Uterus (tissue), 4 donors: Measurements from ENCODE around the gene SLC4A5. TPM values are rescaled to one million over a fixed set of nuclear protein-coding genes. Genes with fewer than 3 reads are reported as not detected.

Experiments used
- DNase-seq, 2 donors: peaks; one replicate each; pipeline ENCODE4 v3.0.0-alpha.2; 2019 to 2020
- H3K27ac ChIP-seq, 2 donors: fragments of 200-600 bp; sonication (generic); 1 replicate in 1 of 2; 2 replicates in 1 of 2; pipeline ENCODE4 v1.5.1; 2016 to 2018
- H3K27me3 ChIP-seq, 2 donors: fragments of 200-600 bp; sonication (generic); one replicate each; pipeline ENCODE4 v1.5.1; 2018 to 2019; ENCODE audit warnings: control low read depth in 1 of 2
- H3K36me3 ChIP-seq, 2 donors: fragments of 200-600 bp; sonication (generic); one replicate each; pipeline ENCODE4 v1.5.1; 2019; ENCODE audit warnings: control low read depth in 1 of 2
- H3K4me1 ChIP-seq, 2 donors: fragments of 200-600 bp; sonication (generic); one replicate each; pipeline ENCODE4 v1.5.1; 2018 to 2019; ENCODE audit warnings: control low read depth in 1 of 2
- H3K4me3 ChIP-seq, 2 donors: fragments of 200-600 bp; sonication (generic); 1 replicate in 1 of 2; 2 replicates in 1 of 2; pipeline ENCODE4 v1.5.1; 2018 to 2019; ENCODE audit warnings: mild to moderate bottlenecking in 1 of 2
- H3K9me3 ChIP-seq, 2 donors: fragments of 200-600 bp; sonication (generic); one replicate each; pipeline ENCODE4 v1.5.1; 2019; ENCODE audit warnings: control low read depth in 1 of 2
- POLR2A ChIP-seq, 2 donors: fragments of 450-650 bp; IDR thresholded peaks; one replicate each; pipeline ENCODE4 v1.6.1; 2016; ENCODE audit warnings: antibody characterized with exemption in 2 of 2, mild to moderate bottlenecking in 1 of 2, moderate library complexity in 1 of 2
- intact Hi-C: fragments of 100-400 bp; cut with DNase I; formaldehyde crosslinking; loops from one replicate; pipeline ENCODE4 v1.15.1; 2023; ENCODE audit warnings: low total_unique reads
- total RNA-seq, 4 donors: library from RNA; depleted of rRNA in 3 of 4; stranded (reverse); fragments of >200 nt in 3 of 4; gene quantifications; one replicate each; pipeline versions ENCODE4 v1.1.0 to v1.2.4, GENCODE V29; 2014 to 2023
- TF ChIP-seq, protein P1 (sequence below), 4 experiments: fragments of 200-600 bp in 2 of 4; fragments of 450-650 bp in 2 of 4; sonication (generic) in 2 of 4; IDR thresholded peaks; one replicate each; pipeline ENCODE4 v1.5.1; 2016 to 2019; ENCODE audit warnings: antibody characterized with exemption in 4 of 4, mild to moderate bottlenecking in 2 of 4, moderate library complexity in 1 of 4
- donor health status: DM: yes; HTN: yes; CAD: no.

Gene SLC4A5, protein sequence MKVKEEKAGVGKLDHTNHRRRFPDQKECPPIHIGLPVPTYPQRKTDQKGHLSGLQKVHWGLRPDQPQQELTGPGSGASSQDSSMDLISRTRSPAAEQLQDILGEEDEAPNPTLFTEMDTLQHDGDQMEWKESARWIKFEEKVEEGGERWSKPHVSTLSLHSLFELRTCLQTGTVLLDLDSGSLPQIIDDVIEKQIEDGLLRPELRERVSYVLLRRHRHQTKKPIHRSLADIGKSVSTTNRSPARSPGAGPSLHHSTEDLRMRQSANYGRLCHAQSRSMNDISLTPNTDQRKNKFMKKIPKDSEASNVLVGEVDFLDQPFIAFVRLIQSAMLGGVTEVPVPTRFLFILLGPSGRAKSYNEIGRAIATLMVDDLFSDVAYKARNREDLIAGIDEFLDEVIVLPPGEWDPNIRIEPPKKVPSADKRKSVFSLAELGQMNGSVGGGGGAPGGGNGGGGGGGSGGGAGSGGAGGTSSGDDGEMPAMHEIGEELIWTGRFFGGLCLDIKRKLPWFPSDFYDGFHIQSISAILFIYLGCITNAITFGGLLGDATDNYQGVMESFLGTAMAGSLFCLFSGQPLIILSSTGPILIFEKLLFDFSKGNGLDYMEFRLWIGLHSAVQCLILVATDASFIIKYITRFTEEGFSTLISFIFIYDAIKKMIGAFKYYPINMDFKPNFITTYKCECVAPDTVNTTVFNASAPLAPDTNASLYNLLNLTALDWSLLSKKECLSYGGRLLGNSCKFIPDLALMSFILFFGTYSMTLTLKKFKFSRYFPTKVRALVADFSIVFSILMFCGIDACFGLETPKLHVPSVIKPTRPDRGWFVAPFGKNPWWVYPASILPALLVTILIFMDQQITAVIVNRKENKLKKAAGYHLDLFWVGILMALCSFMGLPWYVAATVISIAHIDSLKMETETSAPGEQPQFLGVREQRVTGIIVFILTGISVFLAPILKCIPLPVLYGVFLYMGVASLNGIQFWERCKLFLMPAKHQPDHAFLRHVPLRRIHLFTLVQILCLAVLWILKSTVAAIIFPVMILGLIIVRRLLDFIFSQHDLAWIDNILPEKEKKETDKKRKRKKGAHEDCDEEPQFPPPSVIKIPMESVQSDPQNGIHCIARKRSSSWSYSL
- total RNA-seq: 10 to 100 TPM in 1 of 4 donors, 1 to 10 TPM in 3; 2.1 to 15.1 (median 5.3) TPM

DNA sequence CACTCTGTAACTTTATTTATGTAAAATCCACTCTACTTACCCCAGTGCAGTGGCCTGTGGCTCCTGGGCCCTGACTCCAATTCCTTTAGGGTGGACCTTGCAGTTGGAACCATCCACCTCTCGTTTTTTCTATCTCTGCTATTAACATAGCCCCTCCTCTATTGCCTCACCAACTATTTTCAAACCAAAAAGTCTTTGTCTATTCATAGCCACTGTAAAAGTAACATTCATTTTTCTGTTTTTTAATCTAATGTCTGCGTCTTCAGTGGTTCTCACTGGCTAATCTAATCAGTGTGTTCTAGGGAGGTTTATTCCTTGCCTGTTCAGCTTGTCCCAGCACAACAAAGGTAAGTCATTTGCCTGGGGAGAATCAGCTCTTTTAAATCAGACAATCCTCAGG is at the start of gene SLC4A5:
TSS of gene SLC4A5 (minus strand) at position 101 of the 400 bp plus-strand sequence. CDS start 28,393 bp downstream, outside the sequence.
- Histone ChIP-seq H3K27ac (no peak within 1 kb of the TSS), H3K27me3 (no peaks in the 10 kb centered on the region), H3K4me1 (no peaks in the 10 kb centered on the region), H3K36me3 (no peaks in the 10 kb centered on the region), H3K9me3 (no peaks in the 10 kb centered on the region), H3K4me3 (no peak within 1 kb of the TSS)
- intact Hi-C loops: no loop called here
- no peak for DNase-seq
- TF ChIP-seq, protein P1, sequence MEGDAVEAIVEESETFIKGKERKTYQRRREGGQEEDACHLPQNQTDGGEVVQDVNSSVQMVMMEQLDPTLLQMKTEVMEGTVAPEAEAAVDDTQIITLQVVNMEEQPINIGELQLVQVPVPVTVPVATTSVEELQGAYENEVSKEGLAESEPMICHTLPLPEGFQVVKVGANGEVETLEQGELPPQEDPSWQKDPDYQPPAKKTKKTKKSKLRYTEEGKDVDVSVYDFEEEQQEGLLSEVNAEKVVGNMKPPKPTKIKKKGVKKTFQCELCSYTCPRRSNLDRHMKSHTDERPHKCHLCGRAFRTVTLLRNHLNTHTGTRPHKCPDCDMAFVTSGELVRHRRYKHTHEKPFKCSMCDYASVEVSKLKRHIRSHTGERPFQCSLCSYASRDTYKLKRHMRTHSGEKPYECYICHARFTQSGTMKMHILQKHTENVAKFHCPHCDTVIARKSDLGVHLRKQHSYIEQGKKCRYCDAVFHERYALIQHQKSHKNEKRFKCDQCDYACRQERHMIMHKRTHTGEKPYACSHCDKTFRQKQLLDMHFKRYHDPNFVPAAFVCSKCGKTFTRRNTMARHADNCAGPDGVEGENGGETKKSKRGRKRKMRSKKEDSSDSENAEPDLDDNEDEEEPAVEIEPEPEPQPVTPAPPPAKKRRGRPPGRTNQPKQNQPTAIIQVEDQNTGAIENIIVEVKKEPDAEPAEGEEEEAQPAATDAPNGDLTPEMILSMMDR (IDR thresholded peaks at IDR 0.05): no peak
- no peak for TF ChIP-seq POLR2A (IDR thresholded peaks at IDR 0.05)

DNA sequence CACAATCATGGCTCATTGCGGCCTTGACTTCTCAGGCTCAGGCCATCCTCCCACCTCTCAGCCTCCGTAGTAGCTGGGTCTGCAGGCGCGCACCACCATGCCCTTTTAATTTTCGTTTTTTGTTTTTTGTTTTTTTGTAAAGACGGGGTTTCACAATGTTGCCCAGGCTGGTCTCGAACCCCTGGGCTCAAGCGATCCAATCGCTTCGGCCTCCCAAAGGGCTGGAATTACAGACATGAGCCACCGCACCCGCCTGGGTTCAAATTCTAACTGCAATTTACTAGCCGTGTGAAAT is 49.2 kb upstream of the SLC4A5 start:
- peaks cover 0 to 15% of the 10 kb centered on the region in 2 donors for H3K4me1 ChIP-seq
- intact Hi-C loops: no loop called here
- H3K36me3 ChIP-seq: no peaks in the 10 kb centered on the region
- DNase-seq: no peak
- H3K27ac ChIP-seq: peak overlapping the region in 1 of 2 donors; percentile 92
- H3K27me3 ChIP-seq: no peaks in the 10 kb centered on the region
- peak overlapping the region in 1 of 2 donors; percentile 91 for H3K4me3 ChIP-seq
- no peaks in the 10 kb centered on the region for H3K9me3 ChIP-seq
- TF ChIP-seq, protein P1 (IDR thresholded peaks at IDR 0.05): no peak
- no peak for TF ChIP-seq POLR2A (IDR thresholded peaks at IDR 0.05)

DNA sequence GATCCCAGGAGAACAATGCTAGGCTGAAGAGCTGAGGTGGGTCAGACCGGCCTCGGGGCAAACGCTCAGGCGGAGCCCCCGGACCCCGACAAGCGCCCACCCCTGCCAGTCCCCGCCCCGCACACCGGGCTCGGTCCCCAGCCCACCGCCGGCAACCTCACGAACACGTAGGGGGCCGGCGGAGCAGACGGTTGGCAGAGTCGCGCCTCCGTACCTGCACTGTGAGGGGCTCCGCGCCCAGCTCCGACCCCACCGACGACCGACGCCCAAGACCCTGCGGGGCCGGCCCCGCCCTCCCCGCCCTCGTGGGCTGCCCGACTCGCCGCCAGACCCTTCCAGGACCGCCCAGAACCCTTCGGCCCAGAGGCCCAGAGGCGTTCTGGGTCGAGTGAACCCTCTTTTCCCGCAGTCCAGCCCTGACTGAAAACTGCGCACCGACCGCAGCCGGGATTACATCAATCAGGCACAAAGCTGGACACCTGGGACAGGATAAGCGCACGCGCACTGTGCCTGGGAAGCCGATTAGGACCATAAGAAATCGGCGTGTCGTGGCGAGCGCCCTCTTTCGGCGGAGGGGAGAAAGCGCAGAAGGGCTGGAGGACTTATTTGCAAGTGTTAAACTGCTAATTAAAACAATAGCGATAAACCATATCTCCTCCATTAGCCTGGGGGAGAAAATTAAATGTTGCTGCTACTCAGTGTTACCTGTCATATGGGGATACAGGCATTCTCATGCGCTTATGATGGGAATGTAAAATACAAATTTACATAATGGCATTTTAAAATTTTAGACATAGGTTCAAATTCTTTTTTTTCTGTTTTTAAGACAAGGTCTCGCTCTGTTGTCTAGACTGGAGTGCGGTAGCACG is 48.6 kb upstream of the SLC4A5 start:
- Histone ChIP-seq H3K4me1 (peaks cover 0 to 15% of the 10 kb centered on the region in 2 donors), H3K9me3 (no peaks in the 10 kb centered on the region), H3K4me3 (peak overlapping the region; percentile 83 to 91), H3K27me3 (no peaks in the 10 kb centered on the region), H3K27ac (peak overlapping the region; percentile 92 to 94), H3K36me3 (no peaks in the 10 kb centered on the region)
- TF ChIP-seq POLR2A (IDR thresholded peaks at IDR 0.05): peak; percentile 44 to 48
- TF ChIP-seq, protein P1 (IDR thresholded peaks at IDR 0.05): peak; percentile 91 to 99 (median 96)
- DNase-seq: peak; percentile 91 to 93
- intact Hi-C loops: no loop called here

DNA sequence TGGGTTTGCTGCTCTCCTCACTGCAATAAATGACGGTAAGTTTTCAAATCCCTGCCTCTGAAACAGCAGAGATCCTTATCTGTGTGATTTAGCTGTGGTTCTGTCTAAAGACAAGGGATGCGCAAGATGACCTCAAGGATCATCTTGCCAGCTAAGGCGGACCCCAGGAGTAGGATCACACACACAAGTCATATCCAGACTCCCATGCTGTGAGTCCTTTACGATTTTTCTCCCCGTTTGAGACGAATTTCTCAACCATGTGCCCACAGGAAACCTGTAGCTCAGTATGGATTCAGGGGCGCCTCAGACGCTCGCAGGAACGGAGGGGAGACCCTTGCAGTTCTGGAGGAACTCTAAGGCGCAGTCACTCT is 48.0 kb upstream of the SLC4A5 start:
- H3K9me3 ChIP-seq: no peaks in the 10 kb centered on the region
- DNase-seq: no peak
- H3K4me1 ChIP-seq: peaks cover 0 to 15% of the 10 kb centered on the region in 2 donors
- peak overlapping the region; percentile 83 to 91 for H3K4me3 ChIP-seq
- no peaks in the 10 kb centered on the region for H3K27me3 ChIP-seq
- TF ChIP-seq POLR2A (IDR thresholded peaks at IDR 0.05): no peak
- TF ChIP-seq, protein P1 (IDR thresholded peaks at IDR 0.05): no peak
- H3K27ac ChIP-seq: peak overlapping the region; percentile 92 to 94
- no peaks in the 10 kb centered on the region for H3K36me3 ChIP-seq
- intact Hi-C loops: no loop called here
